IMR-90 (cell line): ENCODE data around the gene ZFHX3. TPM values are rescaled to one million over a fixed set of nuclear protein-coding genes. Genes with fewer than 3 reads are reported as not detected.

Experiments
- ATAC-seq: fragments of 200-7000 bp; cut with Tn5 transposase; 2 replicates; pipeline ENCODE4 v1.9.1; 2020; ENCODE audit warnings: low read depth, mild to moderate bottlenecking, moderate library complexity
- BruUV-seq: library from RNA; stranded (reverse); fragments of 400-500 nt; replicated peaks from 2 replicates; lab custom pipeline; 2021; lab: Mats Ljungman, UMichigan
- CTCF ChIA-PET: fragments of 300-600 bp; formaldehyde crosslinking; extraction: SDS; loops from one replicate; lab custom pipeline; 2021; ENCODE audit warnings: antibody characterized with exemption; lab: Yijun Ruan, JAX
- POLR2A ChIA-PET: fragments of 300-600 bp; sonication (Branson Sonifier 250); formaldehyde crosslinking; loops from one replicate; lab custom pipeline; 2022; ENCODE audit warnings: antibody characterized with exemption; ENCODE audit not compliant: unreplicated experiment; lab: Charles Lee
- DNase-seq: peaks from one replicate; pipeline ENCODE4 v3.0.0; 2013
- H2AFZ ChIP-seq: replicated peaks from 2 replicates; pipeline ENCODE3; 2013; ENCODE audit warnings: low read length, mild to moderate bottlenecking; ENCODE audit not compliant: poor library complexity
- H2AK5ac ChIP-seq: 2 replicates; pipeline ENCODE4 v1.6.1; 2013; ENCODE audit warnings: low read depth, low read length, inconsistent platforms
- H2AK9ac ChIP-seq: replicated peaks from 2 replicates; pipeline ENCODE3; 2013; ENCODE audit warnings: mild to moderate bottlenecking, low read depth, low read length, moderate library complexity; ENCODE audit not compliant: poor library complexity
- H2BK120ac ChIP-seq: 2 replicates; pipeline ENCODE4 v1.6.1; 2013; ENCODE audit warnings: low read depth, low read length, inconsistent platforms
- H2BK15ac ChIP-seq: 3 replicates; pipeline ENCODE4 v1.6.1; 2013; ENCODE audit warnings: low read depth, low read length, inconsistent platforms
- H2BK20ac ChIP-seq: 2 replicates; pipeline ENCODE4 v1.6.1; 2013; ENCODE audit warnings: low read depth, mild to moderate bottlenecking, inconsistent platforms, low read length, moderate library complexity
- H2BK5ac ChIP-seq: 2 replicates; pipeline ENCODE4 v1.6.1; 2013; ENCODE audit warnings: mild to moderate bottlenecking, low read depth, low read length, inconsistent platforms; ENCODE audit not compliant: poor library complexity, severe bottlenecking
- H3K14ac ChIP-seq: replicated peaks from 2 replicates; pipeline ENCODE4 v1.6.1; 2013; ENCODE audit warnings: low read depth, low read length, inconsistent platforms
- H3K18ac ChIP-seq: 2 replicates; pipeline ENCODE4 v1.6.1; 2013; ENCODE audit warnings: low read depth, low read length, control low read depth
- H3K23ac ChIP-seq: 2 replicates; pipeline ENCODE4 v1.6.1; 2013; ENCODE audit warnings: low read depth, low read length, inconsistent platforms
- H3K27ac ChIP-seq: 2 replicates; pipeline ENCODE4 v1.5.1; 2013; ENCODE audit warnings: mild to moderate bottlenecking, control low read depth, low read length; ENCODE audit not compliant: insufficient read depth
- H3K27me3 ChIP-seq: 2 replicates; pipeline ENCODE4 v1.6.1; 2013; ENCODE audit warnings: low read length; ENCODE audit not compliant: control insufficient read depth, insufficient read depth
- H3K36me3 ChIP-seq: 2 replicates; pipeline ENCODE4 v1.6.1; 2013; ENCODE audit warnings: low read length, mixed read lengths; ENCODE audit not compliant: control insufficient read depth, insufficient read depth
- H3K4ac ChIP-seq: 2 replicates; pipeline ENCODE4 v1.6.1; 2013; ENCODE audit warnings: low read depth, low read length, inconsistent platforms
- H3K4me1 ChIP-seq: 2 replicates; pipeline ENCODE4 v1.6.1; 2013; ENCODE audit warnings: low read length, mixed read lengths; ENCODE audit not compliant: control insufficient read depth, insufficient read depth
- H3K4me2 ChIP-seq: 2 replicates; pipeline ENCODE4 v1.6.1; 2013; ENCODE audit warnings: low read depth, mild to moderate bottlenecking, control low read depth, low read length, moderate library complexity
- H3K4me3 ChIP-seq: 2 replicates; pipeline ENCODE4 v1.5.1; 2013; ENCODE audit warnings: low read depth, mild to moderate bottlenecking, control low read depth, low read length, moderate library complexity; ENCODE audit not compliant: insufficient read depth
- H3K56ac ChIP-seq: 2 replicates; pipeline ENCODE4 v1.6.1; 2013; ENCODE audit warnings: low read length, inconsistent platforms; ENCODE audit not compliant: insufficient read depth; ENCODE audit errors: extremely low read depth
- H3K79me1 ChIP-seq, 2 experiments: 2 replicates each; pipeline ENCODE4 v1.6.1; 2013; ENCODE audit warnings: low read length in 2 of 2, inconsistent platforms in 1 of 2, low read depth in 1 of 2
- H3K9ac ChIP-seq: 2 replicates; pipeline ENCODE4 v1.6.1; 2013; ENCODE audit warnings: low read depth, low read length, control low read depth
- H3K9me1 ChIP-seq: 2 replicates; pipeline ENCODE4 v1.6.1; 2013; ENCODE audit warnings: low read length, inconsistent platforms; ENCODE audit not compliant: insufficient read depth
- H3K9me3 ChIP-seq: 2 replicates; pipeline ENCODE4 v1.6.1; 2013; ENCODE audit warnings: low read length; ENCODE audit not compliant: control insufficient read depth, insufficient read depth
- H4K20me1 ChIP-seq: 2 replicates; pipeline ENCODE4 v1.6.1; 2013; ENCODE audit warnings: low read length, inconsistent platforms; ENCODE audit not compliant: insufficient read depth
- H4K5ac ChIP-seq: 2 replicates; pipeline ENCODE4 v1.6.1; 2013; ENCODE audit warnings: mild to moderate bottlenecking, low read depth, low read length, control low read depth
- H4K8ac ChIP-seq, 2 experiments: 2 replicates each; pipeline ENCODE4 v1.6.1; 2013; ENCODE audit warnings: low read depth in 2 of 2, low read length in 2 of 2, control low read depth in 1 of 2, inconsistent platforms in 1 of 2
- H4K91ac ChIP-seq: 2 replicates; pipeline ENCODE4 v1.6.1; 2013; ENCODE audit warnings: low read depth, low read length, inconsistent platforms; ENCODE audit not compliant: insufficient read depth
- BHLHE40 ChIP-seq: fragments of 150-350 bp; IDR thresholded peaks from 2 replicates; pipeline ENCODE4 v1.6.1; 2016; ENCODE audit warnings: mild to moderate bottlenecking, low read depth, low read length
- CEBPB ChIP-seq: IDR thresholded peaks from 2 replicates; pipeline ENCODE4 v1.6.1; 2012; ENCODE audit warnings: low read depth, low read length, improper control_type of control experiment
- WGBS, 2 experiments: methylation state at CpG; one replicate each; pipeline versions ENCODE4 v1.1.5 to v1.1.7; 2013; ENCODE audit warnings: missing lambda C conversion rate in 2 of 2; ENCODE audit not compliant: insufficient read length in 1 of 2; ENCODE audit errors: extremely low coverage in 2 of 2; 5-methylcytosine and 5-hydroxymethylcytosine counted together
- dilution Hi-C: fragments of 300-500 bp; cut with HindIII; formaldehyde crosslinking; loops from one replicate; pipeline ENCODE4 v1.14.3; 2018; ENCODE audit warnings: low sequenced_read_pairs; ENCODE audit not compliant: unreplicated experiment
- in situ Hi-C: fragments of 300-500 bp; cut with MboI; formaldehyde crosslinking; loops from 3 replicates; pipeline ENCODE4 v1.14.3; 2019; ENCODE audit warnings: low sequenced_read_pairs, inconsistent platforms, mixed read lengths
- intact Hi-C: fragments of 100-400 bp; cut with micrococcal nuclease; formaldehyde crosslinking; loops from 2 replicates; pipeline ENCODE4 v1.10.0; 2022
- polyA plus RNA-seq, 3 experiments: library from polyadenylated mRNA; depleted of rRNA; stranded (reverse); fragments of >200 nt; gene quantifications; 2 replicates each; pipeline ENCODE4 v1.2.3, GENCODE V29; 2012; ENCODE audit warnings: low replicate concordance in 1 of 3
- total RNA-seq: library from RNA; depleted of rRNA; stranded (reverse); fragments of >200 nt; gene quantifications from 2 replicates; pipeline ENCODE4 v1.2.3, GENCODE V29; 2012

The ZFHX3 gene
- total and polyA plus RNA-seq, 2 of the 4 experiments (the other 2 are of a cell fraction): 1.4 to 1.7 TPM

DNA sequence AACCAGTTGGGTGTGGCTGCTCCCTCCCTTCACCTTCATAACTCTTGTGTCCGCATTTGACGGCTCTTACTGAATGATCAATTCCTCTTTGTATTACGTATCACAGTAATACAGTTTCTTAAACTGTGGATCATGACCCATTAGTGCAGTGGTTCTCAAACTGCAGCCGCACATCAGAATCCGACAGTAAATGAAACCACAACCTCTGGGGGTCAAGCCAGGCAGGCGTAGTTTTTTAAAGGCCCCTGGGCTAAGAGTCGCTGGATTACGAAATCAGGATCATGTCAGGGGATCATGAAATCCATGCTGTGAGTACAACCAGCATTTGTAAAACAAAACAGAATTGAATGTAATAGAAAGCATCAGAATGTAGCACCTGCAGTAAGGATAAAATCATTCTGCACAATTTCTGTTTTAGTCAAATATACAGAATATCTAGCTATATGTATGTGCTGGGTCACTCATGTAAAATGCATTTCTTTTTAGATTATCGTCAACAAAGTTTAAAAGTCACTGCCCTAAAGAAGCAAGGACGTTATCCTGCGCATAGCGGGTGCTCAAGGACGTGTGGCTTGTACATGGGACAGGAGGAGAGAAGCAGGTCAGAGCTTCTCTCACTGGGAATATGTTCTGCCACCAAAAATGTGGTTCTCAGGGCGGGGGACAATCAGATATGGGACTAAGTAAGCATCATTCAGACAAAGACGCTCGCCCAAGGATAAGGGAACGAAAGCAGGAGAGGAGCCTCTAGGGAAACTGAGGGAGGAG is 113.1 kb downstream of the ZFHX3 start:
- in situ Hi-C loops: loop anchor here (10.0 kb wide), 1 partner anchor 270 kb away; no protein-coding TSS in a partner anchor
- ATAC-seq (no peak), DNase-seq (no peak)
- ChIA-PET CTCF (interaction anchor here (0.8 kb wide), 1 partner anchor 102 kb away, joined by 3 read pairs; no protein-coding TSS in a partner anchor), POLR2A (no interaction called here)
- no peak overlapping the region for H4K8ac ChIP-seq
- no peak overlapping the region for H3K27ac ChIP-seq
- no peak overlapping the region for H2AK9ac ChIP-seq
- dilution Hi-C loops: loop anchor here (25.0 kb wide), 1 partner anchor 102 kb away; the partner anchor contains the start of gene ZFHX3
- no peak overlapping the region for H3K18ac ChIP-seq
- H3K9me1 ChIP-seq: peaks cover 6% of the 10 kb centered on the region
- peaks cover 62% of the 10 kb centered on the region for H4K20me1 ChIP-seq
- no peaks in the 10 kb centered on the region for H3K9me3 ChIP-seq
- peaks cover 34 to 63% of the 10 kb centered on the region in 2 experiments for H3K79me1 ChIP-seq
- H4K91ac ChIP-seq: no peak overlapping the region
- 89% methylated on average over 9 of the region's 17 CpGs; no CpG with 5 or more reads in 1 of the 2 experiments for WGBS, 2 experiments
- no peaks in the 10 kb centered on the region for H3K27me3 ChIP-seq
- no peak overlapping the region for H2BK15ac ChIP-seq
- H3K9ac ChIP-seq: no peak overlapping the region
- H3K4me2 ChIP-seq: no peak overlapping the region
- BruUV-seq: no TSS peak
- H2BK5ac ChIP-seq: no peak overlapping the region
- 0 out of 2 replicates have a peak overlapping the region, but pooled peaks have one; percentile 9 for H2AK5ac ChIP-seq
- no peak overlapping the region for H3K4me3 ChIP-seq
- H3K4ac ChIP-seq: no peak overlapping the region
- H2AFZ ChIP-seq: no peak overlapping the region
- H3K36me3 ChIP-seq: peaks cover 3% of the 10 kb centered on the region; the same call in 1 of the 2 replicates
- no peak overlapping the region for H3K56ac ChIP-seq
- no peak overlapping the region for H2BK20ac ChIP-seq
- intact Hi-C loops: loop anchor here (5.0 to 10.0 kb wide), 3 partner anchors 98 to 270 kb away; no protein-coding TSS in a partner anchor
- H2BK120ac ChIP-seq: no peak overlapping the region
- TF ChIP-seq BHLHE40 (no peak), CEBPB (peak; percentile 66)
- no peak overlapping the region for H4K5ac ChIP-seq
- H3K4me1 ChIP-seq: peaks cover 17% of the 10 kb centered on the region
- no peak overlapping the region for H3K23ac ChIP-seq
- H3K14ac ChIP-seq: no peak overlapping the region
